OCI-LY3 (cell line): ENCODE results near the gene SPP1.
"Not testable (repeated sequence)": the region's sequence is repeated elsewhere in the genome, so short reads cannot be mapped to it uniquely, and the experiment has no call there.

Experiments
- H2AFZ ChIP-seq: fragments of 200-600, 300-600 bp; shearing (Covaris generic); 2 replicates; pipeline ENCODE4 v1.6.0; 2014; ENCODE audit warnings: antibody characterized with exemption, low read depth, low read length
- H3K27ac ChIP-seq: fragments of 200-600, 300-600 bp; sonication (generic); 2 replicates; pipeline ENCODE4 v1.5.1; 2014; ENCODE audit warnings: mild to moderate bottlenecking, low read length, moderate library complexity, mixed read lengths
- H3K27me3 ChIP-seq: fragments of 200-600, 300-600 bp; sonication (generic); 2 replicates; pipeline ENCODE4 v1.6.1; 2014; ENCODE audit warnings: low read depth, low read length, mixed read lengths
- H3K36me3 ChIP-seq: fragments of 200-600, 300-600 bp; sonication (generic); replicated peaks from 2 replicates; pipeline ENCODE3; 2014; ENCODE audit warnings: low read depth, low read length, mixed read lengths
- H3K4me1 ChIP-seq: fragments of 300-600, 200-600 bp; sonication (generic); 2 replicates; pipeline ENCODE4 v1.6.1; 2014; ENCODE audit warnings: low read length, mixed read lengths
- H3K4me2 ChIP-seq: fragments of 200-600, 300-600 bp; sonication (generic); 2 replicates; pipeline ENCODE4 v1.6.1; 2014; ENCODE audit warnings: low read length, mixed read lengths
- H3K4me3 ChIP-seq: fragments of 300-600, 200-600 bp; sonication (generic); 2 replicates; pipeline ENCODE4 v1.5.1; 2014; ENCODE audit warnings: antibody characterized with exemption, mild to moderate bottlenecking, low read length, moderate library complexity
- H3K79me2 ChIP-seq: fragments of 300-600, 200-600 bp; shearing (Covaris generic); 2 replicates; pipeline ENCODE4 v1.6.1; 2014; ENCODE audit warnings: mild to moderate bottlenecking, low read length, mixed read lengths
- H3K9ac ChIP-seq: fragments of 300-600, 200-600 bp; shearing (Covaris generic); 2 replicates; pipeline ENCODE4 v1.6.0; 2014; ENCODE audit warnings: mild to moderate bottlenecking, low read length, moderate library complexity
- H3K9me3 ChIP-seq: fragments of 200-600, 300-600 bp; shearing (Covaris generic); 2 replicates; pipeline ENCODE4 v1.6.1; 2014; ENCODE audit warnings: low read length, mixed read lengths; ENCODE audit not compliant: insufficient read depth
- H4K20me1 ChIP-seq: fragments of 200-600, 300-600 bp; sonication (generic); 2 replicates; pipeline ENCODE4 v1.6.1; 2016; ENCODE audit warnings: low read length, mixed read lengths; ENCODE audit not compliant: insufficient read depth
- CTCF ChIP-seq: fragments of 200-600, 300-600 bp; sonication (generic); IDR thresholded peaks from 2 replicates; pipeline ENCODE4 v1.5.1; 2014; ENCODE audit warnings: antibody characterized with exemption, low read length, low read depth
- EZH2phosphoT487 ChIP-seq: fragments of 200-600 bp; shearing (Covaris generic); IDR thresholded peaks from 2 replicates; pipeline ENCODE4 v1.6.1; 2018; ENCODE audit warnings: antibody characterized with exemption, mixed run types, low read depth

SPP1 gene

GRCh38 chr4:87937523-87937922, 38.0 kb upstream of the SPP1 start:
- Histone ChIP-seq H3K9me3 (no peaks in the 10 kb centered on the region), H3K79me2 (no peaks in the 10 kb centered on the region), H3K4me1 (no peaks in the 10 kb centered on the region), H4K20me1 (no peaks in the 10 kb centered on the region), H3K9ac (no peak overlapping the region), H3K4me2 (no peak overlapping the region), H2AFZ (no peak overlapping the region), H3K27ac (no peak overlapping the region), H3K36me3 (no peaks in the 10 kb centered on the region), H3K4me3 (no peak overlapping the region), H3K27me3 (peaks cover 3% of the 10 kb centered on the region; the same call in 1 of the 2 replicates)
- TF ChIP-seq EZH2phosphoT487 (no peak), CTCF (no peak)

GRCh38 chr4:87938746-87939145, 36.8 kb upstream of the SPP1 start:
- no peak overlapping the region for H2AFZ ChIP-seq

DNA sequence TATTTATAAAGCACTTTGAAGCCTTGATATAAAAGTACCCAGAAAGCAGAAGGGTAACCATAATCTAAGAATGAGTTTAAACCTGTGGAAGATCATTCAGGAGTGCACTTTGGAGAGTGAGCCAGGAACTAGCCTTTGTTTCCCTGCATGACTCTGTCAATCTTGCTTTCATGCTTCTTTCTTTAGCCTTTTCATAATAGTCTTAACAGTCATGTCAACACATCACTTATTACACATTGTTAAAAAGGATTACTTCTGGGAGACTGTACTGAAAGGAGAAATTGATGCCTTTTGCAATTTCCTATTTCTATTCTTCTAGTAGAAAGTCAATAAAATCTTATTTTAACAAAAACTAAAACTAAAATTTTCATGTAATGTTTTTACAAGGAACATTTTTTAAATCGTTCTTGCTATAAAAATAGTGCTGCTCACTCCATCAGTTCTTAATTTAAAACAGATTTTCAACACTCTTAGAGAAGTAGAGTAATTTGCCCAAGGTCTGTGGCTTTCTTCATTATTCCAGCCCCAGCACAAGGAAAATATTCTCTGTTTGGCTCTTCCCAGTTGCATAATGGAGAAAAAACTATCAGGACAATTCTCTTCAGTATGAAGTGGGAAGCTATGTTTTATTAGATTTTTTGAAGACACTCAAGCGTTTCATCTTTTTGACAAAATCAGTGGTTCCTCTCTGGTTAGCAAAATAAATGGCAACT, 35.4 kb upstream of the SPP1 start:
- H4K20me1 ChIP-seq: no peaks in the 10 kb centered on the region
- no peak overlapping the region for H3K27ac ChIP-seq
- no peak overlapping the region for H3K4me3 ChIP-seq
- no peaks in the 10 kb centered on the region for H3K4me1 ChIP-seq
- no peaks in the 10 kb centered on the region for H3K9me3 ChIP-seq
- peaks cover 3% of the 10 kb centered on the region; the same call in 1 of the 2 replicates for H3K27me3 ChIP-seq
- no peak for TF ChIP-seq EZH2phosphoT487
- no peak for TF ChIP-seq CTCF
- no peak overlapping the region for H2AFZ ChIP-seq
- H3K79me2 ChIP-seq: no peaks in the 10 kb centered on the region
- no peaks in the 10 kb centered on the region for H3K36me3 ChIP-seq
- no peak overlapping the region for H3K4me2 ChIP-seq
- H3K9ac ChIP-seq: no peak overlapping the region

More at GRCh38 chr4:87938746-87939145, 36.8 kb upstream of the SPP1 start:
- Histone ChIP-seq H3K27ac (no peak overlapping the region), H3K4me1 (no peaks in the 10 kb centered on the region), H3K27me3 (peaks cover 3% of the 10 kb centered on the region; the same call in 1 of the 2 replicates), H3K4me2 (no peak overlapping the region), H3K4me3 (no peak overlapping the region), H4K20me1 (no peaks in the 10 kb centered on the region), H3K36me3 (no peaks in the 10 kb centered on the region), H3K9ac (no peak overlapping the region), H3K79me2 (no peaks in the 10 kb centered on the region), H3K9me3 (no peaks in the 10 kb centered on the region)
- TF ChIP-seq EZH2phosphoT487 (no peak), CTCF (peak; percentile 28)

- H3K9ac ChIP-seq, H4K20me1 ChIP-seq, H3K27me3 ChIP-seq, H3K9me3 ChIP-seq, H3K4me3 ChIP-seq, H3K4me1 ChIP-seq, H3K36me3 ChIP-seq, H3K27ac ChIP-seq, H2AFZ ChIP-seq, H3K4me2 ChIP-seq, H3K79me2 ChIP-seq: not testable (repeated sequence)
Measured at GRCh38 chr4:87940809-87941208, 34.7 kb upstream of the SPP1 start.
